ENCODE measurements around the gene RDH11.
"Not testable (repeated sequence)": the region's sequence is repeated elsewhere in the genome, so short reads cannot be mapped to it uniquely, and the experiment has no call there.

RDH11 gene

DNA sequence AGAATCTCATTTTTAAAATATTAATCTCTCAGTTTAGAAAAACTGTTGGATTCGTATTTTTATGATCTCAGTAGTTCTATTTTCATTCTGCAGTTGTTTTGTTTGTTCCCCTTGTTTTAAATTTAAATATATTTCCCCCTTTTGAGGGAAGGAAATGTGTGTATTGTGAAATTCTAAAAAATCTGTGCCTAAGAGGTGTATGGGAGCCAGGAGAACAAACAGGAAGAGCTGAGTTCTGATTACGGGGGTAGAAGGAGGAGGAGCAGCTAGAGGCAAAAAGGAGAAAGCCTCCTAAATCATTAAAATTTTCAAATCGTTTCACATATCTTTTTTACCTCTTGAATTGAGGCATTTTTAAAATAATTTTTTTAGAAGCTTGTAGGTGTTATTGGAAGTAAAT, 8.4 kb upstream of the RDH11 start:
- DNase-seq, result no peak

DNA sequence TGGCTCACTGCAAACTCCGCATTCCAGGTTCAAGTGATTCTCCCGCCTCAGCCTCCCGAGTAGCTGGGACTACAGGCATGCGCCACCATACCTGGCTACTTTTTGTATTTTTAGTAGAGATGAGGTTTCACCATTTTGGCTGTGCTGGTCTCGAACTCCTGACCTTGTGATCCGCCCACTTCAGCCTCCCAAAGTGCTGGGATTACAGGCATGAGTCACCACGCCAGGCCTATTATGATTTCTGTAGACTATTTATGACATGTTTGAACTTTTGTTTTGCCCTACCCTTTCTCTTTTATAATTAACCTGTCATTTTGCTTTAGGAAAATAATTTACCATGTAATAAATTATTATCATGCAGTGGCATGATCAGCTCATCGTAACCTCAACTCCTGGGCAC, 5.9 kb upstream of the RDH11 start, which contains the start of gene RDH12:
Gene RDH12 (plus strand): TSS at position 395 of the 400 bp plus-strand sequence. CDS start 20,757 bp downstream, outside the sequence.
- not testable (repeated sequence) for DNase-seq

DNA sequence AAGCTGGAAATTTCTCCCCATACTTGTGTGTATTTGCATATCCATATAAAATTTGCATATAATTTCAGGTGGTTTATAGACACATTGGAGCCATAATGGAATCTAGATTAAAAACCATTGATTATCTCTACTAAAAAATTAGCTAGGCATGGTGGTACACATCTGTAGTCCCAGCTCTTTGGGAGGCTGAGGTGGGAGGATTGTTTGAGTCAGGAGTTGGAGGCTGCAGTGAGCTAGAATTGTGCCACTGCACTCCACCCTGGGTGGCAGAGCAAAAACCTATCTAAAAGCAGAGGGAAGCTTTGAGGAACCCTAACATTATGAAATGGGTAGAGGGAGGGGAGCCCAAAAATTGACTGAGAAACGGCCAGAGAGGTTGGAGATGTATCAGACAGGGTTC, 2.6 kb upstream of the RDH11 start:
- DNase-seq, result no peak

DNA sequence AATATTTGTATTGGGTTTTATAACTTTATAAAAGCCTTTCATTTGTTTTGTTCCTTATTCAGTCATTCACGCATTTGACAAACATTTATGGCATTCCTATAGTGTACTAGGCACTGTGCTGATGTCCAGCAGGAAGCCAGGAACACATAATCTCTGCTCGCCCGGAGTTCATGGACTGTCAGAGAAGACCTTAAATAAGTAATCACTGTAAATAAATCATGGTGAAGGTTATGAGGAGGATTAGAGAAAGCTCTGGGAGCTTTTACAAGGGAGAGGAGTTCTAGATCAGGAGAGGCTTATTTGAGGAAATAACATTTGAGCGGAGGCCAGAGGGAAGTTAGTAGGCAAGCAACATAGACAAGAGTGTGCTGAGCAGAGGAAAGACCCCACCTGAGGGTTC, 1.4 kb upstream of the RDH11 start:
- DNase-seq, result no peak

DNA sequence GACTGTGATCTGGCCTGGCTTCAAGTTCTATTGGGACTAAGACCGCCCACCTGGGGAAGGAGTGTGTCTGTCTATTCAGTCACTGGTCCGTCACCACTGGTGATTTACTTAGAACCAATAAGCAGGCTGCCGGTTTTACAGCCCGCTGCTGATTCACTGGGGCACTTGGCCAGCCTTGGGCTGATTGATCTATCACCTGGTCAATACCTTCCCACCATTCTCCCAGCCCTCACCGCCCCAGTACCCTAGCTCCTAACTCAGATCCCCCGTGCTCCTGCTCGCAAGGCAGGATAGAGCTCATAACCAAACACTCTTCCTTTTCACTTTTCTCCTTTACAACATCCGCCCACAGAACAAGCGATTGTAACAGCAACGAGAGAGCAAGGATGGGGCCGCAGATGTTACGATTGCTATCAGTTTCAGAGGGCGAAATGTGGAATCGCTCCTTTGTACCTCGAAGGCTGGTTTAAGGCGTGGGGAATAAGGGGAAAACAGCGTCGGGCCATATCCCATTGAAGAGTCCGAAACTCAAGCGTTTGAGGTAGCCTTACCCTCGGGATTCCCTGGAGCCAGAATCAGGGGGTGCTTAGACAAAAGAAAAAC, 672 bp downstream of the RDH11 start:
- DNase-seq, result peak; percentile 67

DNA sequence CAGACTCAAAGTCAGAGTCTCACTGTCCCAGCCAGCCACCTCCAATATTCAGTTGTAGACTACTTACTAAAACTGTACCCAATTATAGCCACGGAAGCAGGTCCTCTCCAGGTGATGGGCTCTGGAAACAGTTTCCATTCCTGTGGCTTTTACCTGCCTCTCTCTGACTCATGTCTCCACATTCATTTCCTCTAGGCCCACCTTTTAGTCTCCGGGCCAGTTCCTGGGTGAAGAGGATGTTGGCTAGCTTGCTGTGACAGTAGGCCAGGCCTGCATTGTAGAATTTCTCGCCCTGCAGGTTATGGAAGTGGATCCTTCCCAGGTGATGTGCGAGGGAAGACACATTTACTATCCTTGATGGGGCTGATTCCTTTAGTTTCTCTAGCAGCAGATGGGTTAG, 5.6 kb downstream of the RDH11 start:
- no peak for DNase-seq

DNA sequence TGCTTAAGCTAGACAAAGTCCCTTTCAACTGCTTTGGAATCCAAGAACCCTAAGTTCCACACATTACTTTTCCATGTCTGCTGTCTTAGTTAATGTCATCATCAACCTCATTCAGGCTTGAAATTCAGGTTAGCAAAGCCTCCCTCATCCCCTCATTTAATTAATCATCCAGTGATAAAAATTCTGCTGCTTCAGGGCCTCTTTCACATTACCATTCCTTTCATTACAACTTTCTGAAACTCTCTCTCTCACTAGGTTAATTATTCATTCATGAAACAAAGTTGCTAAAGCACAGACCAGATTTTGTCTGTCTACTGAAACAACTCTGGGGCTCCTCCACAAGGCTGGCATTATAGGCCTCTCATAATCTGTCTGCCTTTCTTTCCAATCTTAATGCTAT, 11.7 kb downstream of the RDH11 start:
- DNase-seq, result no peak

DNA sequence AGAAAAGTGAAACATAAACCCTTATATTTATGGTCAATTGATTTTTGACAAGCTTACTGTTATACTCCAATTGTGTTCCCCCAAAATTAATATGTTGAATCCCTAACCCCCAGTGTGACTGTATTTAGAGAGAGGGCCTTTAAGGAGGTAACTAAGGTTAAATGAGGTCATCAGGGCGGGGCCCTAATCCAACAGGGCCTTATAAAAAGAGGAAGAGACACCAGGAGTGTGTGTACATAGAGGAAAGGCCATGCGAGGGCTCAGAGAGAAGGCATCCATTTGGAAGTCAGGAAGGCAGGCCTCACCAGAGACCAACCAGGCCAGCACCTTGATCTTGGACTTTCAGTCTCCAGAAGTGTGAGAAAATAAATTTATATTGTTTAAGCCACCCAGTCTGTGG, 14.6 kb downstream of the RDH11 start:
- no peak for DNase-seq

DNA sequence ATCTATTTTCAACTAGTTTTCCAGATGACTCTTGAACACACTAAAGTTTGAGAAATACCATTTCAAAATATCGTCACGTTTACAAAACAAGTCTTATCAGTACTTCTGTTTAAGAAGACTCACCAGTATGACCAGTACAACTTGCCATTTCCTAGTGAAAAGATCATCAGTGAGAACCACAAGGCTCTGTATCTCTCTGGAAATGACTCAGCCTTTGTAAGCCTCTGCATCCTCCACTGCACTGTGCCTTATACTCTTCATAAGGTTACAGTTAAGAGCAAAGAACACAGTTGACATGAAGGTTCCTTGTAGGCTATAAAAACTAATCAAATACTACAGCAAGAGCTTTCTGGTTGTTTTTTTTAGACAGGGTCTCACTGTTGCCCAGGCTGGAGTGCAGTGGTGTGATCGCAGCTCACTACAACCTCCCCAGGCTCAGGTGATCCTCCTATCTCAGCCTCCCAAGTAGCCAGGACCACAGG, 15.4 kb downstream of the RDH11 start:
- no peak for DNase-seq

DNA sequence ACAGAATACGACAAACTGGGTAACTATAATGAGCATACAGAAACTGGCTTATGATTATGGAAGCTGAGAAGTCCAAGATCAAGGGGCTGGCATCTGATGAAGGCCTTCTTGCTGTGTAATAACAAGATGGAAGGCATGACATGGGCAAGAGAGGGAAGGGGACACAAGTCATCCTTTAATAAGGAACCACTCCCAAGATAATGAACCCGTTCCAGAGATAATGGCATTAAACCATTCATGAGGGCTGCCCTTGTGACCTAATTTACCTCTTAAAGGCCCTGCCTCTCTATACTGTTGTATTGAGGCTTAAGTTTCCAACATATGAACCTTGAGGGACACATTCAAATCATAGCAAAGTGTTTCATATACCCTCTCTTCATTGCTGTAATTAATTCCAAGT, 16.6 kb downstream of the RDH11 start:
- no peak for DNase-seq

DNA sequence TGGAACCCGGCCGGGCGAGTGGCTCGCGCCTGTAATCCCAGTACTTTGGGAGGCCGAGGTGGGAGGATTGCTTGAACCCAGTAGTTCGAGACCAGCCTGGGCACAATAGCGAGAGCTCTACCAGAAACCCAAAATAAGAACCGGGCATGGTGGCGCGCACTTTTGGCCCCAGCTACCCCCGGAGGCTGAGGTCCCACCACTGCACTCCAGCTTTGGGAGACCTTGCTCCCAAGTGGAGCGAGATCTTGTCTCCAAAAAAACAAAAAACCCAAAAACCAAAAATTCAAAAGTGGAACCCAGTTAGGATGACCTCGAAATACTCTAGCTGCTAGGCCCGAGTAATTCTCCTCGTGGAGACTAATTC, 20.4 kb downstream of the RDH11 start:
- no peak for DNase-seq

DNA sequence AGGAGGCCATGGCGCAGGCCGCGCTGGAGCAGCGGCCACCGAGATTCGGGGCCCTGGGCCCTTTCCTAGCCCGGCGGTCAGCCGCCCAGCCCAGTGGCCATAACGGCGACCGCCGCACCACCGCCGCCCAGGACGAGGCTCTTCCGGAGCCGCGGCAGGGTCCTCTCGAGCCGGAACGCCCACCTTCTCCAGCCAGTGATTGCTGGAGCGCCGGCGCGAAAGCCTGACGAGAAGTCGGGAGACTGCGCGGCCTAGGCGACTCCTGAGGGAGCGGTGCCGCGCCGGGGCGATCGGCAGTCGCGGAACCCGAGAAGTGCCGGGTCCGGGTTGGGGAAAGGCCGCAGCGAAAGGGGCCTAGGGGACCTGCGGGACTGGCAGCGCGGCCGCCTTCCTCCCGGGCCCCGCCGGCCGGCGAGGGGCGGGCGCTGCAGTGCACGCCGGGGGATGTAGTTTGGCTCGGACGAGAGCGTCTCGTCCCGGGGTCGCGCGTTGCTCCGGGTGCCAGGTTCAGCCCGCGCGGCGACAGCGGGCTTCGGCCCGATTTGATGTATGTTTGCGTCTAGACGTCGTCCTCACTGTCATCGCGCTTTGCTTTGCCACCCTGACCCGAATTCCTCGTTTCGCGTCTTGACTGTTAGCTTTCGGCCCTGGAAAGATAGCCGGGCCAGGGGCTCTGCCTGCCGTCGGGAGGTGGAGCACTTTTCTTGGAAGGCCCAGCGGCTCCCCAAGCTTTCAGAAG, 20.9 kb downstream of the RDH11 start, which contains the start of gene VTI1B:
Gene VTI1B (minus strand): TSS at position 153 of the 739 bp plus-strand sequence. CDS start 143 bp downstream, at position 10.
- DNase-seq, result peak; percentile 72

DNA sequence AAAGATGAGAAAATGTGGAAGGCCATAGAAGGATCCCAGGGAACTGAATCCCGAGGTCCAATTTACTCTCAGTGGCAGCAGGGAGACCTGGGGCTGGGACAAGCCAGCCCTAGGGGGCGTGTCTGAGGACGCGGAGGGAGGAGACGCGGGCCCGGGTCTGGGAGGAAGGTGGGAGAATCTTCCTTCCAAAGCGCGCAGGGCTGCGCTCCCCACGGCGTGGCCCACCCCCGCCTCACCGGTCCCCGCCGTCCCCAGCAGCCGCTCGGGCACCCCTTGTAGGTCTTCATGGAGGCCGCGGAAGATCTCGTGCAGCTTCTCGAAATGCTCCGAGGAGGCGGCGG, 21.5 kb downstream of the RDH11 start:
- peak; percentile 37 for DNase-seq

DNA sequence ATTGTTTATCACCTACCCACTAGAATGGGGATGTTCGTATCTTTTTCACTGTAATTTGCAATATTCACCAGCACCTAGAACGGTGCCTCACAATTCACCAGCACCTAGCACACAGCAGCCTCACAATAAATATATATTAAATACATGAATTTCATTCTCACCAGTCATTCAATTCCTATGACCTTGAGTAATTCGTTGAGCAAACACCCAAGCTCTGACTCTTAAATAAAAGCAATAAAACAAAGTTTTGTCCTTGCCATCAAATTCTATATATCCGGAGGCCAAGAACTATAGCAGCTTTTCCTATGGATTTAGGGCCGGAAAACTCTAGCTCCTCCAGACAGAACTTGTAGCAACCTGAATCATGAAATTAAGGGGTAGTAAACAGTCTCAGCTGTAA, 22.1 kb downstream of the RDH11 start:
- no peak for DNase-seq

DNA sequence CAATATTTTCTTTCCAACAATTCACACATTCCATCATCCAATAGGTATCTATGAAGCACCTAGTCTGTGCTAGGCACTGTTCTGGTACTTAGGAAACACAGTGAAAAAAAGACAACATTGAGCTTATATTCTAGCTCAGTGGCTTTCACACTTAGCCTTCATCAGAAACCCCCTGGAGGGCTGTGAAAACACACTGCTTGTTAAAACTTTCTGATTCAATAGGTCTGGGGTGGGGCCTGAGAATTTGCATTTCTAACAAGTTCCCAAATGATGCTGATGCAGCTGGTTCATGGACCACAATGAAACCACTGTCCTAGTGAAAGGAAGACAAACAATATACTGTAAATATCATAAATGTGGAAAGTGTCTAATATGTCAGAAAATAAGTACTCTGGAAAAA, 27.0 kb downstream of the RDH11 start:
- DNase-seq, result peak; percentile 28

DNA sequence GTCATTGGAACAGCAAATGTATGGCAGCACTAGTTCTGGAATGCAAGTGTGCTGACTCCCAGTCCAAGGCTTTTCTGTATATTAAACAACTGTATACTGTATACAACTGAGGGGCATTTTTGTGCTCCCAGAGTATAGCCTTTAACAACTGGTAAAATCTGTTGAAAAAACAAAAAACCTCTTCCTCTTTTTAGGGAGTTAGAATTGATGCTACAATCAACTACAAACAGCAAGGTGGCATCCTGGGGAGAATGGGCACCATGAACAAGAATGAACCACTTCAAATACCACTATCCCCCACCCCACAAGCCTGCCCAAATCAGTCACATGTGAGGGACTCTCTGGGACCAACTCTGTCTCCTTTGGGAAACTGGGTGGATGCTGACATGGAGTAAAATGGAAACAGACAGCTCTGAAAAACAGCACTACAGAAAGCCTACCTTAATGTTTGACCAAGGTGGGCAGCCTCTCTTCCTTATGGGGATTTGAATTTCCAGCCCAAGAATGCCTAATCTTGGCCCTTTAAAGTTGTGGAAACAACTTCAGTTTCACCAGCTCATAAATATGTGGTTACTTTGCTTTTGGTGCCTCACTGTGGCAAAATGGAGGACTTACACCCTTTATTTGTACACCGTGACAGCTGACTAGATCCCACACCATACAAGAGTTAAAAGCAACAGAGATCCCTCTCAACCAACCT, 28.7 kb downstream of the RDH11 start:
- peak; percentile 19 for DNase-seq

DNA sequence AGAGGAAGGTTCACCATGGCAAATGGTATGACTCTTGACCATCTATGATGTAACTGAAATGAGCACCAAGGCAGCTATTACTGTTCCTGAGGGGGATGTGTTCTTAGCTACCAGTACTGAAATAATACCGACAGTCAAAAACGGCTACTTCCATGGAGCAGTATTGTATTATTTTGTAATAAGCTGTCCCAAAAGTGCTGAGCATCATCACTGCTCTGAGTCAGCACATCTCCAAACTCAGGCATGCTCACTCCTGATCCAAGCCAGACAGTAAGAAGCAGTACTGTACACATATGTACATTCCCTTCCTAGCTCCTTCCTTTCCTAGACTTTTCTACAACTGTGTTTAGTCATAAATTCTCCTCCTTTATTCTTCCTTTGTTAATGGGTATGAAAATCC, 29.7 kb downstream of the RDH11 start:
- DNase-seq, result no peak

DNA sequence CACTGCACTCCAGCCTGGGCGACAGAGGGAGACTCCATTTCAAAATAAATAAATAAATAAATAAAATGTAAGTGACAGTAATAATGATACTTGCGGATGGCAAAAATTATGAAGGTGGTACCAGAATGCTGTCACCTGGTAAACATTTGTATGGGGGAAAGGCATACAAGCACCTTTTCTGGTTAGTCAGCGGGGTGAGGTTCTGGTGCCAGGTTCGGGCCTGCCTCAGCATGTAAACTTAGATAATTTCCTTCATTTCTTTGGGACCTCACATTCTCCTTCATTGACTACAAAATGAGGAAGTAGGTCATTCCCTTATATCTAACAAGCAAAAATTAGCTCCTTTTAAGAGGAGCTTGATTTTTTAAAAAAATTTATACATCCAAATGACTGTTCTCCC, 31.9 kb downstream of the RDH11 start:
- no peak for DNase-seq

DNA sequence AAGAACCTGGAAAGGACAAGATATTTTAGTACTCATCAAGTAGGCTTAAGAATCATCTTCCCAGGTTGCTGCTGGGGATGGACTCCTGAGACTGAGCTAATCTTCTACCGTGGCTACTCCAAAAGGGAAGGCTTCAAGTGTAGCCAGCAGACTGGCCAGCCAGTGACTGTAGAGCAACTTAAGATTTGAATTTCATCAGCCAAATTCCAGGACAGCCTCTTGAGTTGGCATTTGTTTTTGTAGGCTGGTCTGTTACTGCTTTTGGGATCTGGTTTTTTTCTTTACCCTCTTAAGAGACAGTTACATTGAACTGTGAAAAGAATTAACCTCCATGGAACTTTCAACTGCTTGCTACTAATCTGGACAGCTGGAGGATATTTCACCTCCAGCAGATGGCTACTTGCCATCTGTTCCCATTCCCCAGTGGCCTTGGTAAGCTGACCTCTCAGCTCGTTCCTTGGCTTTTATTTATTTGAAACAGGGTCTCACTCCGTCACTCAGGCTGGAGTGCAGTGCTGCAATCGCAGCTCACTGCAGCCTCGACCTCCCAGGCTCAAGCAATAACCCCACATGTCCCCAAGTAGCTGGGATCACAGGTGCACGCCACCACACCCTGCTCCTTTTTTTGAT, 41.8 kb downstream of the RDH11 start:
- DNase-seq, result no peak

DNA sequence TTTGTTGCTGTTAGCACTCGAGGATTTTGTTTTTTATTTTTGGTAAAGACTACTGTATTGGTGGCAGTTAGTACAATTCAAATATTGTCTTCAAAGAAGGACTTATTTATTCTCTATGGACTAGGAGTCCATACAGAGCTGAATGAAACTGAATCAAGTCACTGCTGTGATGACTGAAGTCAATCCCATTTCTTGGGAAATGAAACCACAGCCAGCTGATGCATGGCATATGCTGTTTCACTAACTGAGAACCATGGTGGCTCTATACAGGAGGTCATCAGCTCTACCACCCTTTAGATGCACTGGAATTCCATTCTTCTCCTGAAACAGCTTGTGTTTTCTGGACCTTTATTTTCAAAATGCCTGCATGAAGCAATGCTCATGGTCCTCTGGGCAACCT, 43.4 kb downstream of the RDH11 start:
- no peak for DNase-seq

DNA sequence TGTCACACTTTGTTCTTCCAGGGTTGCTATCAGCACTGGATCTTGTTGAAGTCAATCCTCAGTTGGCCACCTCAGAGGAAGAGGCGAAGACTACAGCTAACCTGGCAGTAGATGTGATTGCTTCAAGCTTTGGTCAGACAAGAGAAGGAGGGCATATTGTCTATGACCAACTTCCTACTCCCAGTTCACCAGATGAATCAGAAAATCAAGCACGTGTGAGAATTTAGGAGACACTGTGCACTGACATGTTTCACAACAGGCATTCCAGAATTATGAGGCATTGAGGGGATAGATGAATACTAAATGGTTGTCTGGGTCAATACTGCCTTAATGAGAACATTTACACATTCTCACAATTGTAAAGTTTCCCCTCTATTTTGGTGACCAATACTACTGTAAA, 44.9 kb downstream of the RDH11 start:
- DNase-seq, result no peak

DNA sequence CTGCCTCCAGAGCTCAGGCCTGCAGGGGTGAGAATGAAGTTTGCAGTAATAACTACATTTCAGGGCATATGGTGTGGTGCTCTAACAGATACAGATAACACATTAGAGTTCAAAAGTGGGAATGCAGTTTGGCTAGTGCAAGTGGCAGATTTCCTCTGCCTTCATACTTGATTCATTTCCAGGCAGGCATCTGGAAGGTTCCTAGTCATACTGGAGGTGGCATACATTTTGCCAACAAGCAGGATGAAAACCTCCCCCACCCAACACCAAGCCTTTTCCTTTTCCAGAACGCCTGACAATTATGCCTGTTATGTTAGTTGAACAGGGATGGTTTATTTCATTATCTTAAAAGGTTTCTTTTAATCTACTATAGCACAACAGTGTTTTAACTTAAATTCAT, 45.4 kb downstream of the RDH11 start:
- DNase-seq, result no peak

DNA sequence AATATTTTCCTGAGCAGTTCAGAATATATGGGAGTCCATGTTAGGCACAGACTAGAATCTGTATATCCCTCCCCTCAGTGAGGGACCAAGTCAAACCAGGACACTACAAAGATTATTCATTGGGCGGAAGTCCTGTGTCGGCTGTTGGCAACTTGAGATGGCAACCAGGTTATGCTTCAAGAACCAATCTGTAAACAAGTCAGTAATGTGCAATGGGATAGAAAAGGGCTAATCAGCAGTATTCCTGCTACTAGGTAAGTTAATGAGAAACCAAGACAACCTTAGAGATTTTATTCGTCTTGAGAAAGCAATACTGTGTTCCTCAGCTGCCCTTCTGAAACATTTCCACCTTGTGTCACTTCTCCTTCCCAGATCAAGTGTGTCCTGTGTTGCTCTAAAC, 49.4 kb downstream of the RDH11 start:
- no peak for DNase-seq

DNA sequence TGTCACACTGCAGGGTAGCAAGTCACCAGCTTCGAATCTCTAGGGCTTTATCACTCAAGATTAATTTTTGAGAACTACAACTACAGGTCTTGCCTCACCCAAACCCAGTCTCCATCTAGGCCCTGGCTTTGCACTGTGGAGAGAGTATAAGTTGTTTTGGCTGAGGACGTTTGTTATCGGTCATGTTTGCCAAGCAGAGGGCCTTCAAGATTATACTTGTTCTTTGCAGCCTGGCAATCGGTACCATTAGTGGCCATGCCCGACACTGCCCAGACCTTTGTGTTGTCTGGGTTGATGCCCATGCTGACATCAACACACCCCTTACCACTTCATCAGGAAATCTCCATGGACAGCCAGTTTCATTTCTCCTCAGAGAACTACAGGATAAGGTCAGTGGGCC, 50.1 kb downstream of the RDH11 start:
- no peak for DNase-seq

Measured in NCI-H526 treated with DMSO at 0.1 percent for 48 hours (cell line).